NB4 (cell line): Measurements from ENCODE around the gene LYG2.
"Not testable (repeated sequence)": the region's sequence is repeated elsewhere in the genome, so short reads cannot be mapped to it uniquely, and the experiment has no call there.

Experiments
- CTCF ChIP-seq: IDR thresholded peaks from one replicate; pipeline ENCODE4 v1.5.1; 2012; ENCODE audit warnings: low read depth, low read length
- MYC ChIP-seq: IDR thresholded peaks from 2 replicates; pipeline ENCODE4 v1.6.1; 2011; ENCODE audit warnings: low read depth, low read length
- POLR2A ChIP-seq: IDR thresholded peaks from 2 replicates; pipeline ENCODE4 v1.6.1; 2011; ENCODE audit warnings: mild to moderate bottlenecking; ENCODE audit not compliant: insufficient read length; ENCODE audit errors: extremely low read depth

GRCh38 chr2:99301097-99301496, 45.6 kb upstream of the LYG2 start, which contains the start of gene LYG1:
- not testable (repeated sequence) for TF ChIP-seq CTCF, POLR2A, MYC
